Endothelial cell of umbilical vein (primary cell): ENCODE results near the gene IGHMBP2. TPM values are rescaled to one million over a fixed set of nuclear protein-coding genes. Genes with fewer than 3 reads are reported as not detected.
"Not testable (repeated sequence)": the region's sequence is repeated elsewhere in the genome, so short reads cannot be mapped to it uniquely, and the experiment has no call there.

Source experiments
- BruUV-seq: library from RNA; stranded (reverse); fragments of 400-500 nt; replicated peaks from 2 replicates; lab custom pipeline; 2021; lab: Mats Ljungman, UMichigan
- CTCF ChIA-PET: fragments of 300-600, 350-600 bp; sonication (Branson Sonifier 250); formaldehyde crosslinking; loops from one replicate; lab custom pipeline; 2021; ENCODE audit warnings: antibody characterized with exemption, inconsistent platforms; lab: Charles Lee
- POLR2A ChIA-PET: fragments of 300-600, 350-600 bp; sonication (Branson Sonifier 250); formaldehyde crosslinking; loops from one replicate; lab custom pipeline; 2021; ENCODE audit warnings: antibody characterized with exemption, inconsistent platforms; lab: Charles Lee
- DNase-seq: peaks from one replicate; pipeline ENCODE4 v3.0.0-alpha.2; 2011; ENCODE audit warnings: low read depth, low spot score
- FAIRE-seq: peaks from 2 replicates; lab custom pipeline; 2011; peaks lifted over from hg19 to GRCh38; lab: Jason Lieb, UNC
- H2AFZ ChIP-seq: 2 replicates; pipeline ENCODE4 v1.6.0; 2012; ENCODE audit warnings: low read depth, low read length, control low read depth, inconsistent platforms
- H3K27ac ChIP-seq: 2 replicates; pipeline ENCODE4 v1.5.1; 2011; ENCODE audit warnings: low read depth, mild to moderate bottlenecking, control low read depth, low read length, moderate library complexity; ENCODE audit not compliant: insufficient read depth
- H3K27me3 ChIP-seq, 2 experiments: 2 replicates each; pipeline versions ENCODE4 v1.6.0 to v1.6.1; 2011; ENCODE audit warnings: low read length in 2 of 2, mixed read lengths in 1 of 2; ENCODE audit not compliant: control insufficient read depth in 2 of 2, insufficient read depth in 2 of 2
- H3K36me3 ChIP-seq, 2 experiments: 2 replicates in 1 of 2; 3 replicates in 1 of 2; pipeline ENCODE4 v1.5.1; 2011; ENCODE audit warnings: low read length in 2 of 2, mild to moderate bottlenecking in 1 of 2, moderate library complexity in 1 of 2; ENCODE audit not compliant: control insufficient read depth in 2 of 2, insufficient read depth in 2 of 2; ENCODE audit errors: extremely low read depth in 1 of 2
- H3K4me1 ChIP-seq: 3 replicates; pipeline ENCODE4 v1.5.1; 2011; ENCODE audit warnings: mild to moderate bottlenecking, low read length; ENCODE audit not compliant: control insufficient read depth, insufficient read depth; ENCODE audit errors: extremely low read depth
- H3K4me2 ChIP-seq: 2 replicates; pipeline ENCODE4 v1.6.1; 2011; ENCODE audit warnings: low read length, control low read depth, mixed read lengths; ENCODE audit not compliant: insufficient read depth
- H3K4me3 ChIP-seq, 3 experiments: fragments of 200-600 bp in 1 of 3; sonication (generic), shearing (Covaris generic) in 1 of 3; replicated peaks in 1 of 3; 2 replicates each; pipeline ENCODE4 v1.5.1; 2011 to 2016; ENCODE audit warnings: control low read depth in 3 of 3, low read length in 3 of 3, mild to moderate bottlenecking in 2 of 3, inconsistent platforms in 1 of 3, low read depth in 1 of 3, moderate library complexity in 1 of 3; ENCODE audit not compliant: insufficient read depth in 1 of 3
- H3K79me2 ChIP-seq: 2 replicates; pipeline ENCODE4 v1.6.0; 2012; ENCODE audit warnings: low read length, inconsistent platforms; ENCODE audit not compliant: control insufficient read depth, insufficient read depth
- H3K9ac ChIP-seq: replicated peaks from 2 replicates; pipeline ENCODE3; 2011; ENCODE audit warnings: low read length, control low read depth; ENCODE audit not compliant: insufficient read depth; ENCODE audit errors: extremely low read depth
- H3K9me1 ChIP-seq: replicated peaks from 3 replicates; pipeline ENCODE4 v1.6.0; 2011; ENCODE audit warnings: mild to moderate bottlenecking, low read length; ENCODE audit not compliant: control insufficient read depth, insufficient read depth; ENCODE audit errors: extremely low read depth
- H3K9me3 ChIP-seq: replicated peaks from 2 replicates; pipeline ENCODE4 v1.5.1; 2012; ENCODE audit warnings: low read length, inconsistent platforms; ENCODE audit not compliant: control insufficient read depth, insufficient read depth
- H4K20me1 ChIP-seq: replicated peaks from 2 replicates; pipeline ENCODE3; 2011; ENCODE audit warnings: mild to moderate bottlenecking, low read length; ENCODE audit not compliant: control insufficient read depth, insufficient read depth; ENCODE audit errors: extremely low read depth
- FOS ChIP-seq: IDR thresholded peaks from 2 replicates; pipeline ENCODE4 v1.6.1; 2011; ENCODE audit warnings: mild to moderate bottlenecking, low read length, moderate library complexity, borderline replicate concordance; ENCODE audit not compliant: insufficient read depth
- JUN ChIP-seq: IDR thresholded peaks from 2 replicates; pipeline ENCODE4 v1.6.1; 2011; ENCODE audit warnings: borderline replicate concordance, low read depth; ENCODE audit not compliant: insufficient read length, insufficient read depth
- MYC ChIP-seq: IDR thresholded peaks from one replicate; pipeline ENCODE4 v1.6.1; 2011; ENCODE audit warnings: mild to moderate bottlenecking, low read depth, low read length
- POLR2A ChIP-seq: IDR thresholded peaks from 2 replicates; pipeline ENCODE4 v1.6.1; 2012; ENCODE audit warnings: low read depth, mild to moderate bottlenecking, control low read depth, low read length
- POLR2AphosphoS5 ChIP-seq: IDR thresholded peaks from 2 replicates; pipeline ENCODE4 v1.6.1; 2012; ENCODE audit warnings: low read depth, mild to moderate bottlenecking, control low read depth, low read length, moderate library complexity; ENCODE audit not compliant: insufficient read depth
- dilution Hi-C: fragments of 300-500 bp; cut with MboI; formaldehyde crosslinking; loops from one replicate; pipeline ENCODE4 v1.15.0; 2019; ENCODE audit warnings: low sequenced_read_pairs; ENCODE audit not compliant: extremely low pct_ligation_motif_present
- intact Hi-C: fragments of 100-400 bp; cut with micrococcal nuclease; formaldehyde crosslinking; loops from one replicate; pipeline ENCODE4 v1.10.0; 2022
- polyA plus RNA-seq, 4 experiments: library from polyadenylated mRNA; depleted of rRNA in 3 of 4; stranded (reverse) in 3 of 4; unstranded in 1 of 4; fragments of >200 nt; gene quantifications; 2 replicates each; pipeline versions ENCODE4 v1.2.1 to v1.2.3, GENCODE V29; 2011 to 2012; ENCODE audit warnings: missing spikeins in 1 of 4
- total RNA-seq: library from RNA; stranded (reverse); gene quantifications from 2 replicates; pipeline ENCODE4 v1.2.3, GENCODE V29; 2021
- TF ChIP-seq, protein P1 (sequence below): IDR thresholded peaks from 2 replicates; pipeline ENCODE4 v1.6.1; 2011; ENCODE audit not compliant: insufficient read depth, insufficient read length
- TF ChIP-seq, protein P2 (sequence below), 2 donors: IDR thresholded peaks; 1 replicate in 1 of 2; 2 replicates in 1 of 2; pipeline ENCODE4 v1.5.1; 2011; ENCODE audit warnings: low read length in 2 of 2, mild to moderate bottlenecking in 2 of 2, moderate library complexity in 2 of 2, control low read depth in 1 of 2, inconsistent platforms in 1 of 2, low read depth in 1 of 2; ENCODE audit not compliant: insufficient read depth in 1 of 2; ENCODE audit errors: extremely low read depth in 1 of 2

IGHMBP2 gene
- total and polyA plus RNA-seq, 2 donors (not counting 3 experiments of a cell fraction or from before 2014, with no cell fraction given) = 10.9 to 25.1 TPM

DNA sequence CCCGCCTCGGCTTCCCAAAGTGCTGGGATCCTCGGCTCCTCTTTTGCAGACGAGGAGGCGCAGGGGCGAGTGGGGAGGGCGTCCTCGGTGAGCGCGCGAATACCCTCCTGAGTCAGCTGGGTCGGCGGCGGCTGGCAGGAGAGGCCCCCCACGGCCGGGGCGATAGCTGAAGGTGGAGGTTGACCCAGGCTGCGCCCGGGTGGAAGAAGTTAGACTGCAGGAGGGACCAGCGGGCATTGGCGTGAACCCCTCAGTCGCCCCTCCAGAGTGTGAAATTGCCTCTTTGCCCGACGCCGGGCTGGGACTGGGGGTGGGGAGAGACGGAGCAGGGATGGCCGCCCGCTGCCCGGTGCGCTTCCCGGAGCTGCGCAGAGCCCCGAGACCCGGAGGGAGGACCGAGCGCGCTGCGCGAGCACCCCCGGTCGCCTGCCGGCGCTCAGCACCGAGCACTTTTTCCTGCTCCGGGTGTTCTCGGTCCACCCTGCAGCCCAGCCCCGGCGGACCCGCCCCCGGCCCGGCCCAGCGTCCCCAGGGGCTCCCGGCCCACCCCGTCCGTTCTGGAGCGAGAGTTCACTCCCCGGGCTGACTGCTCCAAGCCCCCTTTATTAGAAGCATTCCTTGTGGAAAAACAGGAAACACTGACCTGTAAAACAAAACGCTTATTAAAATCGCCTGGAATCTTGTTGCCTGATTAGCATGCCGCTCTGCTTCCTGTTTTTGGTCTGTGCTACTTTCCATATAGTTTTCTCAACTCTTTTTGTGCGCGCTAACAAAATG, 48.3 kb upstream of the IGHMBP2 start:
- dilution Hi-C loops (no loop called here), intact Hi-C loops (loop anchor here (1.0 to 5.0 kb wide), 4 partner anchors 12 to 37 kb away; no protein-coding TSS in a partner anchor)
- ChIA-PET POLR2A (no interaction called here), CTCF (interaction anchor here (1.0 to 1.5 kb wide), 6 partner anchors 12 to 38 kb away, joined by 3 to 6 read pairs (median 4); partner anchors contain the start of gene CPT1A)
- peaks cover 12% of the 10 kb centered on the region for H3K4me1 ChIP-seq
- DNase-seq = peak; percentile 88
- H3K4me2 ChIP-seq = peak overlapping the region; percentile 69
- no peaks in the 10 kb centered on the region for H4K20me1 ChIP-seq
- H2AFZ ChIP-seq = peak overlapping the region; percentile 97
- H3K9ac ChIP-seq = peak overlapping the region; percentile 40
- peak overlapping the region; percentile 37 to 63 (median 49) for H3K4me3 ChIP-seq
- no TSS peak for BruUV-seq
- no peaks in the 10 kb centered on the region for H3K9me3 ChIP-seq
- TF ChIP-seq, protein P1, sequence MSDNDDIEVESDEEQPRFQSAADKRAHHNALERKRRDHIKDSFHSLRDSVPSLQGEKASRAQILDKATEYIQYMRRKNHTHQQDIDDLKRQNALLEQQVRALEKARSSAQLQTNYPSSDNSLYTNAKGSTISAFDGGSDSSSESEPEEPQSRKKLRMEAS = no peak
- no peak for TF ChIP-seq JUN
- no peak for TF ChIP-seq MYC
- TF ChIP-seq POLR2AphosphoS5 = peak; percentile 34
- no peak for TF ChIP-seq POLR2A
- no peak for TF ChIP-seq FOS
- TF ChIP-seq, protein P2, sequence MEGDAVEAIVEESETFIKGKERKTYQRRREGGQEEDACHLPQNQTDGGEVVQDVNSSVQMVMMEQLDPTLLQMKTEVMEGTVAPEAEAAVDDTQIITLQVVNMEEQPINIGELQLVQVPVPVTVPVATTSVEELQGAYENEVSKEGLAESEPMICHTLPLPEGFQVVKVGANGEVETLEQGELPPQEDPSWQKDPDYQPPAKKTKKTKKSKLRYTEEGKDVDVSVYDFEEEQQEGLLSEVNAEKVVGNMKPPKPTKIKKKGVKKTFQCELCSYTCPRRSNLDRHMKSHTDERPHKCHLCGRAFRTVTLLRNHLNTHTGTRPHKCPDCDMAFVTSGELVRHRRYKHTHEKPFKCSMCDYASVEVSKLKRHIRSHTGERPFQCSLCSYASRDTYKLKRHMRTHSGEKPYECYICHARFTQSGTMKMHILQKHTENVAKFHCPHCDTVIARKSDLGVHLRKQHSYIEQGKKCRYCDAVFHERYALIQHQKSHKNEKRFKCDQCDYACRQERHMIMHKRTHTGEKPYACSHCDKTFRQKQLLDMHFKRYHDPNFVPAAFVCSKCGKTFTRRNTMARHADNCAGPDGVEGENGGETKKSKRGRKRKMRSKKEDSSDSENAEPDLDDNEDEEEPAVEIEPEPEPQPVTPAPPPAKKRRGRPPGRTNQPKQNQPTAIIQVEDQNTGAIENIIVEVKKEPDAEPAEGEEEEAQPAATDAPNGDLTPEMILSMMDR (IDR thresholded peaks at IDR 0.05; ENCODE audit: extremely low read depth in 1 of 2, insufficient read depth in 1 of 2, low read depth in 1 of 2, low read length in 2 of 2) = no peak
- peaks cover 12 to 14% of the 10 kb centered on the region in 2 experiments for H3K27me3 ChIP-seq
- peak overlapping the region; percentile 17 for H3K27ac ChIP-seq
- H3K79me2 ChIP-seq = no peaks in the 10 kb centered on the region
- no peaks in the 10 kb centered on the region for H3K9me1 ChIP-seq
- FAIRE-seq = peak; percentile 92
- no peaks in the 10 kb centered on the region for H3K36me3 ChIP-seq

DNA sequence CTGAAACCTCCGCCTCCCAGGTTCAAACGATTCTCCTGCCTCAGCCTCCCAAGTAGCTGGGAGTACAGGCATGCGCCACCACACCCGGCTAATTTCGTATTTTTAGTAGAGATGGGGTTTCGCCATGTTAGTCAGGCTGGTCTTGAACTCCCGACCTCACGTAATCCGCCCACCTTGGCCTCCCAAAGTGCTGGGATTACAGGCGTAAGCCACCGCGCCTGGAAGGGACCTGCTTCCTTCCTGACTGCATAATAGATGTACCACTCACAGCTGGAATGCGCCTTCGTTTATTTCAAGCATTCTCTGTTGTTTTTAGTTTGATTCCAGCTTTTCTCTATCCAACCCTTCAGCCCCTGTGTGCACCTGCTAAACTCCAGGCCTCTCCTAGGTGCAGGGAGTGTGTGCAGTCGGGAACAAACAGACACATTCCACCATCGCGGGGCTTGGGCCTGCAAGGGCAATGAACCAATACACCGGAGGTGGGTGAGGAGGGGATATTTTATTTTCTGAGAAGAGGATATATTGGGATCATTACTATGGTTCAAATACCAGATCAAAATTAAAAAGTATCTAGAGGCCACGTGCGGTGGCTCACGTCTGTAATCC, 47.2 kb upstream of the IGHMBP2 start:
- H4K20me1 ChIP-seq, H3K9me1 ChIP-seq, H3K79me2 ChIP-seq, H2AFZ ChIP-seq, BruUV-seq, POLR2A ChIA-PET, H3K9ac ChIP-seq, FAIRE-seq, H3K27ac ChIP-seq, DNase-seq, dilution Hi-C loops, H3K9me3 ChIP-seq, H3K36me3 ChIP-seq, H3K4me2 ChIP-seq, H3K4me3 ChIP-seq: not testable (repeated sequence)
- intact Hi-C loops = loop anchor here (5.0 kb wide), 1 partner anchor 36 kb away; no protein-coding TSS in a partner anchor
- CTCF ChIA-PET = interaction anchor here (1.3 kb wide), 1 partner anchor 14 kb away, joined by 5 read pairs; the partner anchor contains the start of gene CPT1A
- H3K27me3 ChIP-seq = peaks cover 9 to 14% of the 10 kb centered on the region in 2 experiments
- H3K4me1 ChIP-seq = peaks cover 12% of the 10 kb centered on the region
